Activated CD4-positive, alpha-beta T cell treated with anti-CD3 and anti-CD28 coated beads, Interleukin-2, amount 50 U/mL, for 4 hours (primary cell): ENCODE measurements around the gene NOS2.
"Not testable (repeated sequence)": the region's sequence is repeated elsewhere in the genome, so short reads cannot be mapped to it uniquely, and the experiment has no call there.

Source experiments
- DNase-seq, 2 experiments: peaks; one replicate each; pipeline ENCODE4 v3.0.0-alpha.2; 2020

The NOS2 gene

GRCh38 chr17:27753726-27754125 is 46.6 kb downstream of the NOS2 start:
- DNase-seq = not testable (repeated sequence)

GRCh38 chr17:27752831-27753619 is 47.3 kb downstream of the NOS2 start:
- DNase-seq = not testable (repeated sequence)

DNA sequence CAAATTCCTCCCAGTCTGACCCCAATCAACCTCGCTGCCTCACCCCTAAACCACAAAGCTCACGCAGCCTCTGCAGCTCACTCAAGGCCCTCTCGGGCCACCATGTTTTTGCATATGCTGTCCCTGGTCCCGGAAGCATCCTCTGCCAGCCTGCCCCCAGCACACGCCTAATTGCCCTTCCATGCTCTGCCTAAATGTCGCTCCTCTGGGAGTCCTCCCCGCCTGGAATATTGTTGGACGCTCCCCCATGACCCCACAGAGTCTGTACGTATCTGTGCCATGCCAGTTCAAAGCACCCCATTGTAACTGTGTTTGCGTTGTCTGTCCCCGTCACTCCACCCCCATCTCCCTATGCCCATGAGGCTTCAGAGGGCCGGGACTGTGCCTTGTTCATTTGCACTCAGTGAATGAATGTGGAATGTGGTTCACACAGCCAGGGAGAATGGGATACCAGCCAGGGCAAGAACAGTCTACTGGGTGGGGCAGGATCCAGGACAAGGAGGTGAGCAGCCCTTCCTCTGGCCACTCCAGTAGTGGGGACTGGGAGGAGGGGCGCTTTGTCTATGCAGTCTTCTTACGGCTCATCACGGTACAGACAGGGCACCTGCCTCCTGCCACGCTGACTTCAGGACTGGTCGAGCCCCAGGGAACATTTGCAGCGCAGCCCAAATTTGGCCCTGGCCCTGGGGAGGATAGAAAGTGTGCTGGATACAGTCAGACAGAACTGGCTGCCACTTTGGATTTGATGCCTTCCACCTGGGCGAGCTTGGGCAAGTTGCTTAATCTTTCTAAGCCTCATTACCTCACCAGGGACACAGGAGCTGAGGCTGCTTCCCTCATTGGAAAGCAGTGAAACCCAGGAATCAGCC is 48.5 kb downstream of the NOS2 start:
- no peak for DNase-seq

- DNase-seq = no peak
Measured at GRCh38 chr17:27751166-27751565, 49.2 kb downstream of the NOS2 start.

GRCh38 chr17:27749562-27750150 is 50.7 kb downstream of the NOS2 start:
- DNase-seq = not testable (repeated sequence)

DNA sequence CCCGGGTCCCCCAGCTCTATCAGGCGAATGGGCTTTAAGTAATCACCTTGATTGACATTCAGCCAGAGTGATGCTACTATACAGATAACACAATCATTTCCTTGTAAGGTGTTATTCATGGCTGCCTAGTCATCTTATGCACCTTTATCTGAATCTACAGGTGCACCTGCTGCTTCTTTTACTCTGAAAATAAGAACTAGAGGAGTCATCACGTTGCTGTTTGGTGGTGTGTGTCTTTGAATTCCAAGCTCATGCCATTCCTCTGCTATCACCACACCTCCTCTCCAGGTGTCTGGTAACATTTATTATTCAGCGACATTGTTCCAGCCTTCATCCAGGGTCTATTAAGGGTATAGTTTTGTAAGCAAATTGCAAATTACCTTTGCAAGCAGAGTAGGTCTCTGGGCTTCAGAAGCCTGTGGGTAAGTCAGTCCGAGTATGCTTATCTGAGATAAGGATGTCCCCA is 51.9 kb downstream of the NOS2 start:
- no peak for DNase-seq

GRCh38 chr17:27747462-27748359 is 52.6 kb downstream of the NOS2 start:
- no peak for DNase-seq

- DNase-seq = no peak
Measured at GRCh38 chr17:27746881-27747280, 53.4 kb downstream of the NOS2 start.

GRCh38 chr17:27746320-27746719 is 54.0 kb downstream of the NOS2 start:
- not testable (repeated sequence) for DNase-seq

DNA sequence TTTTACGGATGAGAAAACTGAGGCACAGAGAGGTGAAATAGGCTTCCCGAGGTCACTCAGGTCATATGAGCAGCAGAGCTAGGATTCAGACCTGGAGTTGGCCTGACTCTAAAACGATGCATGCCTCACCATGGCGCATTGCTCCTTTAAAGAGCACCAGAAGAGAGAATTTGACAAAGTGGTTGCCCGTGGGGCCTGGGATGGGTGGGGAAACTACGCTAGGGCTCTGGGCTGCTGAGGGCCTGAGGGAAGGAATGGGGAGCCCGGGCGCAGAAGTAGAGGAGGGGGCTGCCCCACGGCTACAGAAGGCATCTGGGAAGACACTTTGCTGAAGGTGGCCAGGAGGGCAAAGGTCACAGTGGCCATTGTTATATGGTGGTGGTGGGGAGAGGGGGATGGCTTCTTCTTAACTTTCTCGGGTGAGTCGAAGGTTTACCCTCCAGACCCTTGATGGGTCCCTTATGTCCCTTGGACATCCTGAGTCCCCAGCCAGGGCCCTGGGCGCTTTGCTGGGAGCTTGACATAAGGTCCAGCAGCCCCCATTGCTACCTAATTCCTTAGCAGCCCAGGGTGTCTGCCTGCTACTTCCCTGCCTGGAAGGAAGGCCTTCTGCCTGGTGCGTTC is 55.0 kb downstream of the NOS2 start:
- not testable (repeated sequence) for DNase-seq

DNA sequence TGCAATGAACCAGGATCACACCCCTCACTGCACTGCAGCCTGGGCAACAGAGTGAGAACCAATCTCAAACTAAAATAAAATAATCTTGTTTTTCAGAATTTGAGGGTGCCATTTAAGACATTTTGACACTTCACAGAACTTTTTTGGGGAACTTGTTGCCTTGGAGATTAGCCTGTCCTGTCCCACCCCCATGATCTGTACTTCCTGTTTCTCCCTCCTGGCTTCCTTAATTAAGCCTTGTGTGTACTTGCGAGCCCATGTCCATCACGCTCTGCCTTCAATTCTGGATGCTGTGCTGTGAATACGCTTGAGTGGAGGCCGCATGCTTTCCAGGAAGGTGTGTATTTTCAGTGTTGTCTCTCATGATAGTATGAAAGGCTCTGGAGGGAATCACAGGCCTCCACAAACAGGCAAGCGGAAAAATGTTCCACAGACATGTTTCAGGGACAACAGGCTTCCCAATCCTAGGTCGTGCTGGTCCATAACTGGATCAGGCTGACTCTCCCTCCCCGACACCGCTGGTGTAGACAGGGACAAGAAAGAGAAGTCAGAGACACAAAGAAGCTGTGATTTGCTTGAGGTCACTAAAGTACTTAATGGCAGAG is 56.9 kb downstream of the NOS2 start:
- DNase-seq = no peak

- no peak for DNase-seq
Measured at GRCh38 chr17:27741971-27742575, 58.3 kb downstream of the NOS2 start.

GRCh38 chr17:27741361-27741861 is 58.9 kb downstream of the NOS2 start:
- no peak for DNase-seq

GRCh38 chr17:27740541-27740940 is 59.8 kb downstream of the NOS2 start:
- DNase-seq = not testable (repeated sequence)

DNA sequence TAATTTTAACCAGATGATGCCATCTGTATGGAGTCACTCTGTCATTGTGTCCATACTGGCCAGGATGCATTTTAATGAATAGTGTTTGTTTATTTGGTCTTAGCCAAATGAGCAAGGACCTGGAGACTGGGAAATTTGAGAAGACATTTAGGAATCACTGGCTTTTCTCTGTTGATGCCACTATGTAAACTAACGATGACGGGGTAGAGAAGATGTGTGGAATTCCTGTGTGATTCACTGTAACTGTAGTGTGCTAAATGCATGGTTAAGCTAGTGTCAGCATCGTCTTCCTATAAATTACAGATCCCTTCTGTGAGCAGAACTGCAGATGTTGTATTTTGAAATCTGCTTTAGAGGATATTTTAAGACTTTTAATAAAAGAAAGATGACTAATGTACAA is 66.6 kb downstream of the NOS2 start:
- no peak for DNase-seq

DNA sequence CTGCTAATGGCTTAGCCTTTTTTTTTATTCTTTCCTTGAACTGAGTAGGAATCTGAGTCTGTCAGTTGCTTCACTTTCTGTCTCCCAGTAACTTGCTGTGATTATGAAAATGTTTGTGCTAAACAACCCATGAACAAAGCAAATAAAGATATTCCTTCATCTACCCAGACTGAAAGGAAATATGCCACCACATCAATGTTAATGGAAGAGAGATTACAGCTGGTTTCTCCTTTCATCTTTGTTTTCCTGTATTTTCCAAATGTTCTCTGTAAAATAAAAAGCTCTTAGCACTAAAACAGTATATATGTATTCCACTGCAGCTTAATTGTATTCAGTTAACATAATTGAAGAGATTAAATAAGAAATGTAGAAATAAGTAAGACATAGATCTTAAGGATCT is 67.6 kb downstream of the NOS2 start:
- DNase-seq = not testable (repeated sequence)

DNA sequence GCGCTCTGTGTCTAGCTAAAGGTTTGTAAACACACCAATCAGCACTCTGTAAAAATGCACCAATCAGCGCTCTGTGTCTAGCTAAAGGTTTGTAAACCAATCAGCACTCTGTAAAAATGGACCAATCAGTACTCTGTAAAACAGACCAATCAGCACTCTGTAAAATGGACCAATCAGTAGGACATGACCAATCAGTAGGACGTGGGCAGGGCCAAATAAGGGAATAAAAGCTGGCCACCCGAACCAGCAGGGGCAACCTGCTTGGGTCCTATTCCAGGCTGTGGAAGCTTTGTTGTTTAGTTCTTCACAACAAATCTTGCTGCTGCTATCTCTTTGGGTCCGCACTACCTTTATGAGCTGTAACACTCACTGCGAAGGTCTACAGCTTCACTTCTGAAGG is 74.3 kb downstream of the NOS2 start:
- DNase-seq = not testable (repeated sequence)

GRCh38 chr17:27721797-27722196 is 78.5 kb downstream of the NOS2 start:
- no peak for DNase-seq
